ENCODE measurements around the gene BTRC. TPM values are rescaled to one million over a fixed set of nuclear protein-coding genes. Genes with fewer than 3 reads are reported as not detected.

The BTRC gene
- total and polyA plus RNA-seq, 10 of the 15 experiments (the other 5 are each of a cell fraction or from before 2014, with no cell fraction given), result 2.2 to 18.6 (median 8.6) TPM

DNA sequence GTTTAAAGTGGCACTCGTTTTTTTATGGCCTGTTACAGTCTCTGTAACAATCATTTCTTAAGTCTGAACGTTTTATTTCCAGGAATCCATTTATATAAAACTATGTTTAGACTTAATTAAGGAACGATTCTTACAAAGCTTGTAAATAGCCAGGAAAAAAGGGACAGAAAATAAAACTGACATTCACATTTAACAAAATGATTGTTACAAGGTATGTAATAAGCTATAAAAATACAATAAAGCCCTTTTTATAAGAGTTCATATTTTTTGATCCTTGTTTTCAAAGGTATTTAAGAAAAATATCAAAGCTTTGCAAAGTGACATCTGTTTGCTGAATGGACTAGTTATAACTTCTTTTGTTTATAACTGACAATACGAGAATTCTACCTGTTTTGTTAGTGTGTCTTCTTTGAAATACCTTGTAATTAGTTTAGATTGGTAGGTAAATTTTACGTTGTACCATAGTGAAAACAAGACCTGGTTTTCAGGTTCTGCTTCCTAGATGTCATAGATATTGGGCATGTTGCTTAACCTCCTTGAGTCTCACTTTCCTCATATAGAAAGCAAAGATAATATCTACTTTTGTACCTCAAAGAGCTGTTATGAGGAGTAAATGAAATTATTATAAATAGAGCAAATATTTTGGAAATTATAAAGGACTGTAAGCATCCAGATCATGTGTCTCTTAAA, 25.8 kb downstream of the BTRC start (continued):
- no peak for TF ChIP-seq IRF5 (IDR thresholded peaks at IDR 0.05; ENCODE audit: borderline replicate concordance)
- TF ChIP-seq ZBTB40 (IDR thresholded peaks at IDR 0.05; ENCODE audit: borderline replicate concordance), result no peak

GRCh38 chr10:101380353-101381017, 26.5 kb downstream of the BTRC start:
- no peak overlapping the region for H3K27ac ChIP-seq (ENCODE audit: control insufficient read depth, insufficient read depth)
- ChIA-PET SMC1A (ENCODE audit: uncharacterized antibody, unreplicated experiment) (no interaction called here), POLR2A (no interaction called here), CTCF (interaction anchor here (0.6 kb wide), 1 partner anchor 330 kb away, joined by 3 read pairs; no protein-coding TSS in a partner anchor), RAD21 (ENCODE audit: unreplicated experiment) (no interaction called here)
- no peak overlapping the region for H3K4me2 ChIP-seq (ENCODE audit: control insufficient read depth, insufficient read depth)
- WGBS (ENCODE audit: insufficient coverage, insufficient replicate concordance, low lambda C conversion rate, missing lambda C conversion rate), result 61% methylated on average over 5 of the region's 5 CpGs
- no peak overlapping the region for H2AFZ ChIP-seq (ENCODE audit: control insufficient read depth, low read depth, low read length)
- ATAC-seq (no peak), FAIRE-seq (peak; percentile 78), DNase-seq (ENCODE audit: low read depth, low spot score) (no peak)
- H3K9ac ChIP-seq (ENCODE audit: control insufficient read depth, insufficient read depth, low read length), result no peak overlapping the region
- intact Hi-C loops (cut with micrococcal nuclease; ENCODE audit: unreplicated experiment), result no loop called here
- H3K27me3 ChIP-seq (replicated peaks in 1 of 2; ENCODE audit: control insufficient read depth in 2 of 2, insufficient read depth in 2 of 2, low read length in 1 of 2), result no peaks in the 10 kb centered on the region
- H3K36me3 ChIP-seq (ENCODE audit: control insufficient read depth in 2 of 2, insufficient read depth in 2 of 2, low read length in 1 of 2), result no peaks in the 10 kb centered on the region
- H3K4me1 ChIP-seq (ENCODE audit: control insufficient read depth, insufficient read depth, low read length), result no peaks in the 10 kb centered on the region
- no peaks in the 10 kb centered on the region for H3K79me2 ChIP-seq (ENCODE audit: control insufficient read depth, insufficient read depth, low read length)
- BruUV-seq (replicated peaks), result no TSS peak
- H3K4me3 ChIP-seq, result no peak overlapping the region
- H4K20me1 ChIP-seq (ENCODE audit: control insufficient read depth, insufficient read depth), result no peaks in the 10 kb centered on the region
- in situ Hi-C loops (cut with MboI), result no loop called here
- H3K9me3 ChIP-seq (replicated peaks; ENCODE audit: control insufficient read depth, insufficient read depth, low read length), result no peaks in the 10 kb centered on the region
- TF ChIP-seq, protein P1, sequence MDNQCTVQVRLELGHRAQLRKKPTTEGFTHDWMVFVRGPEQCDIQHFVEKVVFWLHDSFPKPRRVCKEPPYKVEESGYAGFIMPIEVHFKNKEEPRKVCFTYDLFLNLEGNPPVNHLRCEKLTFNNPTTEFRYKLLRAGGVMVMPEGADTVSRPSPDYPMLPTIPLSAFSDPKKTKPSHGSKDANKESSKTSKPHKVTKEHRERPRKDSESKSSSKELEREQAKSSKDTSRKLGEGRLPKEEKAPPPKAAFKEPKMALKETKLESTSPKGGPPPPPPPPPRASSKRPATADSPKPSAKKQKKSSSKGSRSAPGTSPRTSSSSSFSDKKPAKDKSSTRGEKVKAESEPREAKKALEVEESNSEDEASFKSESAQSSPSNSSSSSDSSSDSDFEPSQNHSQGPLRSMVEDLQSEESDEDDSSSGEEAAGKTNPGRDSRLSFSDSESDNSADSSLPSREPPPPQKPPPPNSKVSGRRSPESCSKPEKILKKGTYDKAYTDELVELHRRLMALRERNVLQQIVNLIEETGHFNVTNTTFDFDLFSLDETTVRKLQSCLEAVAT (IDR thresholded peaks at IDR 0.05), result no peak
- TF ChIP-seq RCOR1 (conservative IDR thresholded peaks at IDR 0.05; ENCODE audit: low read depth, low read length) (no peak), TCF3 (IDR thresholded peaks at IDR 0.05; ENCODE audit: borderline replicate concordance, insufficient read depth, low read depth, low read length) (no peak), GATAD2B (conservative IDR thresholded peaks at IDR 0.05; ENCODE audit: low read depth) (no peak), ZNF207 (IDR thresholded peaks at IDR 0.05; ENCODE audit: borderline replicate concordance) (no peak)
- TF ChIP-seq, protein P2, sequence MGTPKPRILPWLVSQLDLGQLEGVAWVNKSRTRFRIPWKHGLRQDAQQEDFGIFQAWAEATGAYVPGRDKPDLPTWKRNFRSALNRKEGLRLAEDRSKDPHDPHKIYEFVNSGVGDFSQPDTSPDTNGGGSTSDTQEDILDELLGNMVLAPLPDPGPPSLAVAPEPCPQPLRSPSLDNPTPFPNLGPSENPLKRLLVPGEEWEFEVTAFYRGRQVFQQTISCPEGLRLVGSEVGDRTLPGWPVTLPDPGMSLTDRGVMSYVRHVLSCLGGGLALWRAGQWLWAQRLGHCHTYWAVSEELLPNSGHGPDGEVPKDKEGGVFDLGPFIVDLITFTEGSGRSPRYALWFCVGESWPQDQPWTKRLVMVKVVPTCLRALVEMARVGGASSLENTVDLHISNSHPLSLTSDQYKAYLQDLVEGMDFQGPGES (IDR thresholded peaks at IDR 0.05), result no peak

Measured in GM12878 (cell line).